GM12878 (cell line): Measurements from ENCODE around the gene SMAP1. TPM values are rescaled to one million over a fixed set of nuclear protein-coding genes. Genes with fewer than 3 reads are reported as not detected.

Experiments
- CHD4 ChIP-seq: fragments of 200-600 bp; sonication (generic); IDR thresholded peaks from 2 replicates; pipeline ENCODE4 v1.6.1; 2016; ENCODE audit warnings: mild to moderate bottlenecking
- E2F8 ChIP-seq: fragments of 450-650 bp; IDR thresholded peaks from 2 replicates; pipeline ENCODE4 v1.6.1; 2018; ENCODE audit warnings: mild to moderate bottlenecking, low read depth, moderate library complexity; ENCODE audit not compliant: partially characterized antibody
- E4F1 ChIP-seq: fragments of 450-650 bp; IDR thresholded peaks from 2 replicates; pipeline ENCODE4 v1.6.1; 2018; ENCODE audit warnings: borderline replicate concordance, mild to moderate bottlenecking; ENCODE audit not compliant: partially characterized antibody
- EGR1 ChIP-seq, 2 experiments: IDR thresholded peaks; 1 replicate in 1 of 2; 2 replicates in 1 of 2; pipeline ENCODE4 v1.6.1; 2011 to 2012; ENCODE audit warnings: low read depth in 2 of 2, low read length in 2 of 2, borderline replicate concordance in 1 of 2, mild to moderate bottlenecking in 1 of 2, moderate library complexity in 1 of 2
- EP300 ChIP-seq, 2 experiments: fragments of 150-350 bp in 1 of 2; IDR thresholded peaks; 2 replicates each; pipeline ENCODE4 v1.6.1; 2011 to 2012; ENCODE audit warnings: low read depth in 2 of 2, low read length in 2 of 2, borderline replicate concordance in 1 of 2, improper control_type of control experiment in 1 of 2, inconsistent platforms in 1 of 2; ENCODE audit not compliant: control insufficient read depth in 1 of 2
- MEF2B ChIP-seq: fragments of 450-650 bp; IDR thresholded peaks from 2 replicates; pipeline ENCODE4 v1.6.1; 2018; ENCODE audit warnings: mild to moderate bottlenecking, moderate library complexity; ENCODE audit not compliant: partially characterized antibody, poor library complexity, severe bottlenecking
- MTA2 ChIP-seq: fragments of 450-650 bp; IDR thresholded peaks from 2 replicates; pipeline ENCODE4 v1.6.1; 2016; ENCODE audit warnings: low read depth, mild to moderate bottlenecking, moderate library complexity
- MTA3 ChIP-seq: IDR thresholded peaks from 2 replicates; pipeline ENCODE4 v1.6.1; 2012; ENCODE audit warnings: low read length, inconsistent platforms, borderline replicate concordance
- NFYB ChIP-seq: IDR thresholded peaks from 2 replicates; pipeline ENCODE4 v1.6.1; 2011; ENCODE audit warnings: low read depth, mild to moderate bottlenecking, low read length, improper control_type of control experiment, moderate library complexity; ENCODE audit not compliant: insufficient read depth
- POLR2AphosphoS2 ChIP-seq: IDR thresholded peaks from 2 replicates; pipeline ENCODE4 v1.6.1; 2011; ENCODE audit warnings: low read depth, mild to moderate bottlenecking, low read length, improper control_type of control experiment, moderate library complexity
- RELB ChIP-seq: fragments of 450-650 bp; IDR thresholded peaks from 2 replicates; pipeline ENCODE4 v1.6.1; 2017; ENCODE audit warnings: low read depth, mild to moderate bottlenecking, moderate library complexity
- SMARCA5 ChIP-seq: fragments of 450-650 bp; IDR thresholded peaks from 2 replicates; pipeline ENCODE4 v1.6.1; 2017; ENCODE audit warnings: mild to moderate bottlenecking
- SMC3 ChIP-seq: IDR thresholded peaks from 2 replicates; pipeline ENCODE4 v1.6.1; 2011; ENCODE audit warnings: low read length, improper control_type of control experiment, borderline replicate concordance
- TARDBP ChIP-seq: IDR thresholded peaks from 2 replicates; pipeline ENCODE4 v1.6.1; 2016; ENCODE audit warnings: borderline replicate concordance
- TCF12 ChIP-seq: IDR thresholded peaks from 2 replicates; pipeline ENCODE4 v1.6.1; 2011; ENCODE audit warnings: low read depth, mild to moderate bottlenecking, low read length
- TCF3 ChIP-seq: IDR thresholded peaks from 2 replicates; pipeline ENCODE4 v1.6.1; 2012; ENCODE audit warnings: low read depth, mild to moderate bottlenecking, low read length, borderline replicate concordance; ENCODE audit not compliant: insufficient read depth
- ZNF687 ChIP-seq: fragments of 450-650 bp; IDR thresholded peaks from 2 replicates; pipeline ENCODE4 v1.6.1; 2017; ENCODE audit warnings: mild to moderate bottlenecking, moderate library complexity
- polyA plus RNA-seq, 11 experiments: library from polyadenylated mRNA; depleted of rRNA in 4 of 11; unstranded in 6 of 11; stranded (reverse) in 5 of 11; fragments of >200 nt; fragmentation: Nextera tagmentation in 4 of 11; fragmentation: Illumina TruSeq in 1 of 11; extraction: Ambion mirVana in 4 of 11; extraction: Trizol in 1 of 11; gene quantifications; 1 replicate in 1 of 11; 2 replicates in 10 of 11; pipeline versions ENCODE4 v1.2.1 to v1.2.3, GENCODE V29; 2011 to 2016; ENCODE audit warnings: inconsistent platforms in 2 of 11, missing spikeins in 2 of 11, low read depth in 1 of 11
- total RNA-seq, 4 experiments: library from RNA; depleted of rRNA in 3 of 4; stranded (reverse); fragments of >200 nt in 3 of 4; fragmentation: Illumina TruSeq in 1 of 4; extraction: Trizol in 1 of 4; gene quantifications; 2 replicates each; pipeline versions ENCODE4 v1.2.1 to v1.2.3, GENCODE V29; 2013 to 2021

SMAP1 gene
- total and polyA plus RNA-seq, 10 of the 15 experiments (the other 5 are each of a cell fraction or from before 2014, with no cell fraction given) = 13.7 to 33.9 (median 25.3) TPM

GRCh38 chr6:70667711-70668498 lies at the start of gene SMAP1 (continued):
- TF ChIP-seq E2F8 (no peak), RELB (no peak), SMARCA5 (no peak), EP300 (IDR thresholded peaks at IDR 0.05; ENCODE audit: borderline replicate concordance in 1 of 2, control insufficient read depth in 1 of 2, low read depth in 2 of 2, low read length in 2 of 2) (peak in 1 of 2 experiments; percentile 15; a peak in 2 of 4 replicates), EGR1 (IDR thresholded peaks at IDR 0.05; ENCODE audit: borderline replicate concordance in 1 of 2, low read depth in 2 of 2, low read length in 2 of 2) (peak; percentile 21 to 36; a peak in 2 of 3 replicates), TCF12 (peak; percentile 93), ZNF687 (no peak; the same call in 1 of the 2 replicates), MTA3 (no peak), NFYB (no peak), MEF2B (no peak), TARDBP (no peak), POLR2AphosphoS2 (no peak; the same call in 1 of the 2 replicates), CHD4 (no peak), E4F1 (peak; percentile 66), MTA2 (no peak), SMC3 (no peak), TCF3 (peak; percentile 97)
